Measurements from ENCODE around the gene ITSN1. TPM values are rescaled to one million over a fixed set of nuclear protein-coding genes. Genes with fewer than 3 reads are reported as not detected.
A peak's percentile ranks its signal among the peaks of the same experiment; 100 is the strongest.

ITSN1 gene
- total RNA-seq, 1 experiment from 2014 or later: 50.3 TPM

- no TSS peak for BruUV-seq (replicated peaks)
- no peak for TF ChIP-seq SIN3A (IDR thresholded peaks at IDR 0.05; ENCODE audit: borderline replicate concordance, insufficient read depth, low read depth, low read length)
- no peak for TF ChIP-seq POLR2AphosphoS5 (IDR thresholded peaks at IDR 0.05; ENCODE audit: low read depth, low read length)
- no peak for TF ChIP-seq REST (IDR thresholded peaks at IDR 0.05; ENCODE audit: insufficient read depth in 1 of 2, low read depth in 2 of 2, low read length in 1 of 2)
- no peak for TF ChIP-seq TCF7L2 (IDR thresholded peaks at IDR 0.05; ENCODE audit: low read depth, low read length)
- no peak for TF ChIP-seq CTCF (IDR thresholded peaks at IDR 0.05)
- Histone ChIP-seq H3K36me3 (ENCODE audit: control insufficient read depth, insufficient read depth, low read length) (no peaks in the 10 kb centered on the region), H3K27ac (ENCODE audit: low read length) (peak overlapping the region; percentile 42), H3K4me1 (ENCODE audit: control insufficient read depth, insufficient read depth, low read length) (peaks cover 44% of the 10 kb centered on the region), H3K4me3 (ENCODE audit: low read depth in 2 of 2, low read length in 2 of 2) (no peak overlapping the region), H3K27me3 (ENCODE audit: control insufficient read depth, insufficient read depth, low read length) (no peaks in the 10 kb centered on the region), H3K9me3 (ENCODE audit: control insufficient read depth, insufficient read depth, low read depth, low read length) (no peaks in the 10 kb centered on the region; the same call in 1 of the 2 replicates)
- in situ Hi-C loops (cut with HindIII; ENCODE audit: low pct_unique_long_range_greater_than_20kb, low sequenced_read_pairs) (no loop called here), intact Hi-C loops (cut with micrococcal nuclease; ENCODE audit: unreplicated experiment) (no loop called here)
- ATAC-seq: no peak
- ChIA-PET CTCF (no interaction called here), POLR2A (no interaction called here)
- no peak for DNase-seq (ENCODE audit: low read depth, low spot score)
These were observed 15.0 kb downstream of the ITSN1 start for GRCh38 chr21:33657124-33657820.

- ATAC-seq: no peak
- H3K36me3 ChIP-seq (ENCODE audit: control insufficient read depth, insufficient read depth, low read length): no peaks in the 10 kb centered on the region
- no peak for TF ChIP-seq SIN3A (IDR thresholded peaks at IDR 0.05; ENCODE audit: borderline replicate concordance, insufficient read depth, low read depth, low read length)
- H3K27ac ChIP-seq (ENCODE audit: low read length): no peak overlapping the region
- no peaks in the 10 kb centered on the region; the same call in 1 of the 2 replicates for H3K9me3 ChIP-seq (ENCODE audit: control insufficient read depth, insufficient read depth, low read depth, low read length)
- intact Hi-C loops (cut with micrococcal nuclease; ENCODE audit: unreplicated experiment) (no loop called here), in situ Hi-C loops (cut with HindIII; ENCODE audit: low pct_unique_long_range_greater_than_20kb, low sequenced_read_pairs) (no loop called here)
- H3K4me3 ChIP-seq (ENCODE audit: low read depth in 2 of 2, low read length in 2 of 2): no peak overlapping the region
- CTCF ChIA-PET: no interaction called here
- H3K27me3 ChIP-seq (ENCODE audit: control insufficient read depth, insufficient read depth, low read length): no peaks in the 10 kb centered on the region
- peaks cover 38% of the 10 kb centered on the region for H3K4me1 ChIP-seq (ENCODE audit: control insufficient read depth, insufficient read depth, low read length)
- POLR2A ChIA-PET: interaction anchor here (0.6 kb wide), 1 partner anchor 33 kb away, joined by 7 read pairs; no protein-coding TSS in a partner anchor
- BruUV-seq (replicated peaks): no TSS peak
- DNase-seq (ENCODE audit: low read depth, low spot score): no peak
These were observed 16.7 kb downstream of the ITSN1 start for GRCh38 chr21:33658919-33659567.

- no peak for DNase-seq (ENCODE audit: low read depth, low spot score)
- intact Hi-C loops (cut with micrococcal nuclease; ENCODE audit: unreplicated experiment): no loop called here
These were observed 17.3 kb downstream of the ITSN1 start for GRCh38 chr21:33659568-33659949.

More at GRCh38 chr21:33659568-33659949, 17.3 kb downstream of the ITSN1 start:
- Histone ChIP-seq H3K36me3 (ENCODE audit: control insufficient read depth, insufficient read depth, low read length) (no peaks in the 10 kb centered on the region), H3K9me3 (ENCODE audit: control insufficient read depth, insufficient read depth, low read depth, low read length) (no peaks in the 10 kb centered on the region; the same call in 1 of the 2 replicates), H3K4me3 (ENCODE audit: low read depth in 2 of 2, low read length in 2 of 2) (no peak overlapping the region), H3K4me1 (ENCODE audit: control insufficient read depth, insufficient read depth, low read length) (peaks cover 32% of the 10 kb centered on the region), H3K27ac (ENCODE audit: low read length) (no peak overlapping the region), H3K27me3 (ENCODE audit: control insufficient read depth, insufficient read depth, low read length) (no peaks in the 10 kb centered on the region)
- in situ Hi-C loops (cut with HindIII; ENCODE audit: low pct_unique_long_range_greater_than_20kb, low sequenced_read_pairs): no loop called here
- ChIA-PET CTCF (no interaction called here), POLR2A (interaction anchor here (0.6 kb wide), 1 partner anchor 33 kb away, joined by 7 read pairs; no protein-coding TSS in a partner anchor)
- no peak for ATAC-seq
- TF ChIP-seq POLR2AphosphoS5 (IDR thresholded peaks at IDR 0.05; ENCODE audit: low read depth, low read length) (no peak), SIN3A (IDR thresholded peaks at IDR 0.05; ENCODE audit: borderline replicate concordance, insufficient read depth, low read depth, low read length) (no peak), CTCF (IDR thresholded peaks at IDR 0.05) (no peak), REST (IDR thresholded peaks at IDR 0.05; ENCODE audit: insufficient read depth in 1 of 2, low read depth in 2 of 2, low read length in 1 of 2) (no peak), TCF7L2 (IDR thresholded peaks at IDR 0.05; ENCODE audit: low read depth, low read length) (no peak)
- no TSS peak for BruUV-seq (replicated peaks)
